22Rv1 (cell line): ENCODE data around the gene LPIN3.

Experiments
- CTCF ChIP-seq: fragments of 450-650 bp; IDR thresholded peaks from 2 replicates; pipeline ENCODE4 v1.5.1; 2017; ENCODE audit warnings: mild to moderate bottlenecking
- ZFX ChIP-seq: fragments of 450-650 bp; IDR thresholded peaks from 2 replicates; pipeline ENCODE4 v1.6.1; 2017; ENCODE audit warnings: antibody characterized with exemption, borderline replicate concordance

GRCh38 chr20:41304002-41304401 is 36.6 kb upstream of the LPIN3 start:
- TF ChIP-seq CTCF, result no peak
- no peak for TF ChIP-seq ZFX
